ENCODE measurements around the gene STC2.

GRCh38 chr5:173312821-173313220 lies 15.4 kb downstream of the STC2 start:
- TF ChIP-seq SMAD1 (IDR thresholded peaks at IDR 0.05; ENCODE audit: low read depth, partially characterized antibody) (no peak), CTCF (IDR thresholded peaks at IDR 0.05 in 2 of 3, conservative IDR thresholded peaks at IDR 0.05 in 1 of 3; ENCODE audit: control insufficient read depth in 2 of 3, extremely low read depth in 1 of 3, insufficient read depth in 1 of 3, low read depth in 3 of 3, low read length in 3 of 3) (no peak), MAX (IDR thresholded peaks at IDR 0.05; ENCODE audit: low read depth, low read length) (no peak), USF1 (IDR thresholded peaks at IDR 0.05; ENCODE audit: borderline replicate concordance, extremely low read length, insufficient read depth, low read depth, low read length) (no peak), HDAC6 (IDR thresholded peaks at IDR 0.05; ENCODE audit: unreplicated experiment) (no peak), EP300 (IDR thresholded peaks at IDR 0.05; ENCODE audit: borderline replicate concordance in 1 of 2, control insufficient read depth in 1 of 2, low read depth in 2 of 2, low read length in 2 of 2) (no peak), IRF5 (IDR thresholded peaks at IDR 0.05; ENCODE audit: borderline replicate concordance) (no peak), TCF12 (IDR thresholded peaks at IDR 0.05; ENCODE audit: low read depth, low read length) (no peak), NR2C2 (IDR thresholded peaks at IDR 0.05; ENCODE audit: borderline replicate concordance, control insufficient read depth, insufficient read length, low read depth) (no peak), ELK1 (IDR thresholded peaks at IDR 0.05; ENCODE audit: low read depth, low read length) (no peak), SUPT20H (IDR thresholded peaks at IDR 0.05; ENCODE audit: borderline replicate concordance, control insufficient read depth, low read depth, low read length) (no peak), JUNB (IDR thresholded peaks at IDR 0.05) (no peak), POLR2A (IDR thresholded peaks at IDR 0.05; ENCODE audit: low read depth, low read length) (no peak), STAT3 (IDR thresholded peaks at IDR 0.05; ENCODE audit: low read depth, low read length) (no peak)

All from GM12878 (cell line).